ENCODE data around the gene OPA3.

DNA sequence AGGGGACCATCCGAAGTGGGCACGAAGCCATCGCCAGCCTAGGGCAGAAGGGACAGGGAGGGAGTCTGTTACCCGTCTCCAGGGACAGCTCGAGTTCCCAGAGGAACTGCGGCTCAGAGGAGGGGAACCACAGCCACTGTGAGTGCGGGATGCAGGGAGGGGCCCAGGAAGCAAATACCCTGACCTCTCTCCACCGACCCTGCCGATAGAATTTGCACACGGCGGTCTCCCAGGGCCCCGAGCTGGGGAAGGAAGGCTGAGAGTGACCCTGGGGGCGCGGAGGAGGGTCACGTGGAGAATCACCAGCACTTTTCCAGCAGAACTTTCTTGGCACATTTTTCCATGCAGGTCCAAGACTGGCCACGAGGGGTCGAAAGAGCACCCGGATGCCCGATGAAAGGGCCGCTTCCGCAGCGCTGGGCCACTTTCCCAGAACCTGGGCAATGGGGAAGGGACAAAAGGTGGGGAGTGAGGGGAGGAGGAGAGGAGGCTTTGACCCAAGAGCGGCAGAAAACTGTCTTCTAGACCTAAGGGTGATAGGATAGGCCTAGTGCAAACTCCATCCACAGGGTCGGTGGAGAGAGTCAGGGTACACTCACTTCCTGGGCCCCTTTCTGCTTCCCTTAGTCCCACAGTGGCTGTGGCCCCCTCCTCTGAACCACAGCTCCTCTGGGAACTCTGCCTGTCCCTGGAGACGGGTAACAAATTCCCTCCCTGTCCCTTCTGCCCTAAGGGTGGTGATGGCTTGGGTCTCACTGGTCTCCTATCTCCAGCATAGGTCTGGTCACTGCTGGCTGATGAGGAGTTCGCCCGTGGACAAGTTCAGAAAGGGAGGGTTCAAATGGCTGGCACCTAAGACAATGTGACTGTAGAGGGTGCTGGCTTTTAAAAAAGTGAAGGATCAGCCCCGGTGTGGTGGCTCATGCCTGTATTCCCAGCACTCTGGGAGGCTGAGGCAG, 22.7 kb upstream of the OPA3 start:
- TF ChIP-seq, protein P1, sequence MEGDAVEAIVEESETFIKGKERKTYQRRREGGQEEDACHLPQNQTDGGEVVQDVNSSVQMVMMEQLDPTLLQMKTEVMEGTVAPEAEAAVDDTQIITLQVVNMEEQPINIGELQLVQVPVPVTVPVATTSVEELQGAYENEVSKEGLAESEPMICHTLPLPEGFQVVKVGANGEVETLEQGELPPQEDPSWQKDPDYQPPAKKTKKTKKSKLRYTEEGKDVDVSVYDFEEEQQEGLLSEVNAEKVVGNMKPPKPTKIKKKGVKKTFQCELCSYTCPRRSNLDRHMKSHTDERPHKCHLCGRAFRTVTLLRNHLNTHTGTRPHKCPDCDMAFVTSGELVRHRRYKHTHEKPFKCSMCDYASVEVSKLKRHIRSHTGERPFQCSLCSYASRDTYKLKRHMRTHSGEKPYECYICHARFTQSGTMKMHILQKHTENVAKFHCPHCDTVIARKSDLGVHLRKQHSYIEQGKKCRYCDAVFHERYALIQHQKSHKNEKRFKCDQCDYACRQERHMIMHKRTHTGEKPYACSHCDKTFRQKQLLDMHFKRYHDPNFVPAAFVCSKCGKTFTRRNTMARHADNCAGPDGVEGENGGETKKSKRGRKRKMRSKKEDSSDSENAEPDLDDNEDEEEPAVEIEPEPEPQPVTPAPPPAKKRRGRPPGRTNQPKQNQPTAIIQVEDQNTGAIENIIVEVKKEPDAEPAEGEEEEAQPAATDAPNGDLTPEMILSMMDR (IDR thresholded peaks at IDR 0.05): peak; percentile 80
- no peak for TF ChIP-seq KAT7 (CRISPR knock-in tag; IDR thresholded peaks at IDR 0.05; ENCODE audit: borderline replicate concordance)
- TF ChIP-seq, protein P2, sequence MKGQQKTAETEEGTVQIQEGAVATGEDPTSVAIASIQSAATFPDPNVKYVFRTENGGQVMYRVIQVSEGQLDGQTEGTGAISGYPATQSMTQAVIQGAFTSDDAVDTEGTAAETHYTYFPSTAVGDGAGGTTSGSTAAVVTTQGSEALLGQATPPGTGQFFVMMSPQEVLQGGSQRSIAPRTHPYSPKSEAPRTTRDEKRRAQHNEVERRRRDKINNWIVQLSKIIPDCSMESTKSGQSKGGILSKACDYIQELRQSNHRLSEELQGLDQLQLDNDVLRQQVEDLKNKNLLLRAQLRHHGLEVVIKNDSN (CRISPR knock-in tag; IDR thresholded peaks at IDR 0.05): peak; percentile 97
- TF ChIP-seq, protein P3, sequence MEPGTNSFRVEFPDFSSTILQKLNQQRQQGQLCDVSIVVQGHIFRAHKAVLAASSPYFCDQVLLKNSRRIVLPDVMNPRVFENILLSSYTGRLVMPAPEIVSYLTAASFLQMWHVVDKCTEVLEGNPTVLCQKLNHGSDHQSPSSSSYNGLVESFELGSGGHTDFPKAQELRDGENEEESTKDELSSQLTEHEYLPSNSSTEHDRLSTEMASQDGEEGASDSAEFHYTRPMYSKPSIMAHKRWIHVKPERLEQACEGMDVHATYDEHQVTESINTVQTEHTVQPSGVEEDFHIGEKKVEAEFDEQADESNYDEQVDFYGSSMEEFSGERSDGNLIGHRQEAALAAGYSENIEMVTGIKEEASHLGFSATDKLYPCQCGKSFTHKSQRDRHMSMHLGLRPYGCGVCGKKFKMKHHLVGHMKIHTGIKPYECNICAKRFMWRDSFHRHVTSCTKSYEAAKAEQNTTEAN (CRISPR knock-in tag; IDR thresholded peaks at IDR 0.05): no peak
- TF ChIP-seq, protein P4, sequence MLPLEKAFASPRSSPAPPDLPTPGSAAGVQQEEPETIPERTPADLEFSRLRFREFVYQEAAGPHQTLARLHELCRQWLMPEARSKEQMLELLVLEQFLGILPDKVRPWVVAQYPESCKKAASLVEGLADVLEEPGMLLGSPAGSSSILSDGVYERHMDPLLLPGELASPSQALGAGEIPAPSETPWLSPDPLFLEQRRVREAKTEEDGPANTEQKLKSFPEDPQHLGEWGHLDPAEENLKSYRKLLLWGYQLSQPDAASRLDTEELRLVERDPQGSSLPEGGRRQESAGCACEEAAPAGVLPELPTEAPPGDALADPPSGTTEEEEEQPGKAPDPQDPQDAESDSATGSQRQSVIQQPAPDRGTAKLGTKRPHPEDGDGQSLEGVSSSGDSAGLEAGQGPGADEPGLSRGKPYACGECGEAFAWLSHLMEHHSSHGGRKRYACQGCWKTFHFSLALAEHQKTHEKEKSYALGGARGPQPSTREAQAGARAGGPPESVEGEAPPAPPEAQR (CRISPR knock-in tag; IDR thresholded peaks at IDR 0.05): no peak
- TF ChIP-seq ATF1 (CRISPR knock-in tag; IDR thresholded peaks at IDR 0.05): no peak
- TF ChIP-seq TEAD4 (CRISPR knock-in tag; IDR thresholded peaks at IDR 0.05): no peak
- no peak for TF ChIP-seq RELA (CRISPR knock-in tag; IDR thresholded peaks at IDR 0.05; ENCODE audit: borderline replicate concordance)
- TF ChIP-seq TP53 (CRISPR knock-in tag; IDR thresholded peaks at IDR 0.05): no peak
- TF ChIP-seq CREM (CRISPR knock-in tag; IDR thresholded peaks at IDR 0.05): no peak
- TF ChIP-seq CBFB (CRISPR knock-in tag; IDR thresholded peaks at IDR 0.05; ENCODE audit: low read depth): no peak
- TF ChIP-seq ZNF263 (CRISPR knock-in tag; IDR thresholded peaks at IDR 0.05; ENCODE audit: low read depth): no peak
- TF ChIP-seq, protein P5, sequence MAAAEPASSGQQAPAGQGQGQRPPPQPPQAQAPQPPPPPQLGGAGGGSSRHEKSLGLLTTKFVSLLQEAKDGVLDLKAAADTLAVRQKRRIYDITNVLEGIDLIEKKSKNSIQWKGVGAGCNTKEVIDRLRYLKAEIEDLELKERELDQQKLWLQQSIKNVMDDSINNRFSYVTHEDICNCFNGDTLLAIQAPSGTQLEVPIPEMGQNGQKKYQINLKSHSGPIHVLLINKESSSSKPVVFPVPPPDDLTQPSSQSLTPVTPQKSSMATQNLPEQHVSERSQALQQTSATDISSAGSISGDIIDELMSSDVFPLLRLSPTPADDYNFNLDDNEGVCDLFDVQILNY (CRISPR knock-in tag; IDR thresholded peaks at IDR 0.05): no peak

Data from WTC11 (cell line).